GM21390 (cell line): ENCODE results near the gene PPP6R1.
A peak's percentile ranks its signal among the peaks of the same experiment; 100 is the strongest.

Source experiments
- ATAC-seq: cut with Tn5 transposase; IDR thresholded peaks from one replicate; pipeline ENCODE4 v1.9.1; 2021; ENCODE audit not compliant: unreplicated experiment

PPP6R1 gene

DNA sequence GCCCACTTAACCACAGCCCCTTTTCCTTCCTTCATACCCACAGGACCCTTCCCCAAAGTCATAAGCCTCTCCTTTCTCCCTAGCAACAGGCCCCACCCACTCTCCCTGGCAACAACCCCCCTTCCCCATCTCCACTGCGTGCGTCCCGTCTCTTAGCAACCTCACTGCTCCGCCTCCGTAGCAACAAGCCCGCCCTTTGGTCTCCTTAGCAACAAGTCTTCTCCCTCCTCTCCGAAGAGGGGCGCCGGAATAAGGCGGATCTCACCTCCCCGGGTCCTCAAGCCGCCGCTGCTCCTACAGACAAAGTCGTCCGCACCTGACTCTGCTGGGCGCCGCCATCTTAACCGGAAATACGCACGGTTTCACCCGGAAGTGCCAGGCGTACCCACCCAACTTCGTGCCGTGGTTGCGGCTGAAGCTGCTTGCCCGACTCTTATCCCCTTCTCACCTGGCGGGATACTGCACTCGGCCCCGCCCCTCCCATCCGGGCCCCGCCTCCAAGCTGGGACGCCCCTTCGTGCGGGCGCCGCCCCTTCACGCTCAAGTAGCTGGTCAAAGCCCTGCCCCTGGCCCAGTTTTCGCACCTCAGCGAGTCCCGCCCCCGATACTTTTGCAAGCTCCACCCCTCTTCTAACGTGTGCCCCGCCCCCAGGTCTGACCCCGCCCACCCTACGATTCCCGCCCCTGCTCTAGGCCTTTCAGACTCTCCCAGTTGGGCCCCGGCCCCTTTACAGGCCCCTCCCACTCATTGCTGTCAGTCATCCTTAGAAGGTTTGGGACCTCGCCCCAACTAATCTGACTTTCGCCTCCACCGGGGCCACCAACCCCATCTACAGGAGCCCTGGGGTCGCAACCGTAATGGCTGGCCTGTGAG lies 21.2 kb upstream of the PPP6R1 start, which contains the start of gene HSPBP1:
Gene HSPBP1, minus strand, starts transcription at position 341 of the 874 bp plus-strand sequence. CDS start 502 bp downstream, outside the sequence.
- peak; percentile 56 for ATAC-seq

DNA sequence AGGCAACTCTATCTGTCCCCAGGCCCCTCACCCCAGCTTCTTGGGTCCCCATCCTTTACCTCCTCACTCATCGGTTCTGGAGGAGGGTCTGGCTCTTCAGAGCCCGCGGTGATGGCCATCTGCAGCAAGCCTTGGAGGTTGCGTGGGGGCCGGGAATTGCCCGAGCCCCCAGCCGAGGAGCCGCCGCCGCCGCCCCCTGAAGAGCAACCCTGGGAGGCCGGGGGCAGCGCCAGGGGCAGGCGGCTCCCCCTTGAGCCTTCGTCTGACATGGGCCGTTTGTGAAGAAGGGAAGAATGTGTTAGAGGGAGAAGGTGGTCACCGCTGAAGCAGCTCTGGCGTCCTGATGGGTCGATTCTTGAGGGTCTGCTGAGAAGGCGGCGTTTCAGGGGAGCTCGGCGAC lies 20.5 kb upstream of the PPP6R1 start:
- ATAC-seq, result no peak

DNA sequence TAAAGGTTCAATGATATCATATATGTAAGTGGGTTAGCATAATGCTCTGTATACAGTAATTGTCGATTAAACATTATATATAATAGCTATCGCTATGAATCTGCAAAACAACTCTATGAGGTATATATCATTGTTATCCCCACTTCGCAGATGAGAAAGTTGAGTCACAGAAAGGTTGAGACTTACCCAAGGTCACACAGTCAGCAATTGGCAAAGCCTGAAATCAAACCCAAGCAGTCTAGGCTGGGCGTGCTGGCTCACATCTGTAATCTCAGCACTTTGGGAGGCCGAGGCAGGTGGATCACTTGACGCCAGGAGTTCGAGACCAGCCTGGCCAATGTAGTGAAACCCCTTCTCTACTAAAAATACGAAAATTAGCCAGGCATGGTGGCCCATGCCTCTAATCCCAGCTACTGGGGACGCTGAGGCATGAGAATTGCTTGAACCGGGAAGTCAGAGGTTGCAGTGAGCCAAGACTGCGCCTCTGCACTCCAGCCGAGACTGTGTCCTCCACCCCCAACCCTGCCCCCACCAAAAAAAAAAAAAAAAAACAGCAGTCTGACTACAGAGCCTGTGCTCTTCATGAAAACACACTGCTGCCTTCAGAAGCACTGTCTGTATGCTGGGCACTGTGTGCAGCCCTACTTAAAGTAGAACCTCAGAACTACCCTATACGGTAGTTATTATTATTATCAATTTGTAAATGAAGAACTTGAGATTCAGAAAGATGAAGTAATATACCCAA lies 19.7 kb upstream of the PPP6R1 start:
- no peak for ATAC-seq

DNA sequence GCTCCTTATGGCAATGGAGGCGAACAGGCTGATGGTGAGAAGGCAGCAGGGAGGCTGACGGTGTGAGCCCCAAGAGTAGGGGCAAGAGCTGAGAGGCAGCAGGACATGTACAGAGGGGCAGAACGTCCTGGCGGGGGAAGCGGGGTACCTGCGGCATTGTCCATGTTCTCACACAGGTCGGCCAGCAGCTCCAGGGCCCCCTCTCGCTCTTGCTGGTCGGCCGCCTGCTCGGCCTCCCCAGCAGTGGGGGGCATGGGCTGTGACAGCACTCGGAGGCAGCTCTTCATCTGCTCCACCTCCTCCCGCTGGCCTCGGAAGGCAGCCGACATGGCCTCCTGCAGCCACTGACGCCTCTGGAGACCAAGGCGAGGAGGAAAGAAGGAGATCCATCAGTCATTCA lies 18.7 kb upstream of the PPP6R1 start:
- no peak for ATAC-seq

DNA sequence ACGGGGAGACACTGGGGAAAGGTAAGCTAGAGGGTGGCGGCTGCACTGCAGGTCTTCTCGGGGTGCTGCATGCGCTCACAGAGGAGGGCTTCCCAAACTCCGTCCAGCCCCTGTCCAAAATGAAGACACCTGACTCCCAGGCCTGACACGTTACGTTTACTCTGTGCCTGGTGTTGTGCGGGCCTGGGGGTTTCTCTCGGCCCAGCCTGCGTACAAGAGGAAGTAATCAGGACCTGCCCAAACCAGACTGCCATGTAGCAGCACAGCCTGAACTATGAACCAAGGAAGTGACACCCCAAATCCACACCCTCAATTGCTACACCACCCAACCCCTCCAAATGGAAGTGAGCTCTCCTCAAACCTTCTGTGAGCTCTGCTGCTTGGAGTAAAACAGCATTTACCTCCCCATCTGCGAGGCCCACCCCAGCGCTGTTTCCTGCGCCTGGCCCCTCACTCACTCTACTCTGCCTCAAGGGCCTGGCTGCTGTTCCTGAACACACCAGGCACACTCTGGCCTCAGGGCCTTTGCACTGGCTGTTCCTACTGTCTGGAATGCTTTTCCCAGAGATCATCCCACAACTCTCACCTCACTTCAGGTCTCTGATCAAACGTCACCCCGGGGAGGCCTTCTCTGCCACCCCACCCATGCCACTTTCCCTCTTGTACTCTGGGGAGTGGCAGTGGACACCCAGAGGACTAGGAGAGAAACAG lies 18.1 kb upstream of the PPP6R1 start:
- peak; percentile 3 for ATAC-seq

DNA sequence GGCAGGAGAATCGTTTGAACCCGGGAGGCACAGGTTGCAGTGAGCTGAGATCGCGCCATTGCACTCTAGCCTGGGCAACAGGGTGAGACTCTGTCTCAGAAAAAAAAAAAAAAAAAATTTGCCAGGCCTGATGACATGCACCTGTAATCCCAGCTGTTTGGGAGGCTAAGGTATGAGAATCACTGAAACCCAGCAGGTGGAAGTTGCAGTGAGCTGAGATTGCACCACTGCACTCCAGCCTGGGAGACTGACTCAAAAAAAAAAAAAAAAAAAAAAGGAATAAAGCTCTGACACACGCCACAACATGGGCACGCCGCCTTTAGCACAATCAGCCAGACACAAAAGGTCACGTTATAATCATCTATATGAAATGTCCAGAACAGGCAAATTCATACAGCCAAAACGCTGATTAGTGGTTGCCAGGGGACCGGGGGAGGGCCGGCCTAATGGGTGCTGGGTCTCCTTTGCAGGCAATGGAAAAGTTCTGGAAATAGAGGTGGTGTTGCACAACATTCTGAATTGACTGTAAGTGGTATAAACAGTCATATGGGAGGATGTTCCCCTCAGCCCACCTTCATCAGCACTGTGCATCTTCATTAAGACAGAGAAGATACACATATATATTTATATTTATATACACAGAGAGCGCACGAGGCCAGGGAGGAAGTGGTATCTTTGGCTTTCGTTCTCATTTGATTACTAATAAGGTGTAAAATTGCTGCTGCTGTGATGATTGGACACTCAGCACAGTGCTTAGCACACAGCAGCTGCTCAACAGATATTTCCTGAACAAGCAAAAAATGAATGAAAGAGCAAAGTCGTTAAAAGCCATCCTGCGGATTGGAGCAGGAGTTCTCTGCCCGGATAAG lies 17.3 kb upstream of the PPP6R1 start:
- peak; percentile 58 for ATAC-seq

DNA sequence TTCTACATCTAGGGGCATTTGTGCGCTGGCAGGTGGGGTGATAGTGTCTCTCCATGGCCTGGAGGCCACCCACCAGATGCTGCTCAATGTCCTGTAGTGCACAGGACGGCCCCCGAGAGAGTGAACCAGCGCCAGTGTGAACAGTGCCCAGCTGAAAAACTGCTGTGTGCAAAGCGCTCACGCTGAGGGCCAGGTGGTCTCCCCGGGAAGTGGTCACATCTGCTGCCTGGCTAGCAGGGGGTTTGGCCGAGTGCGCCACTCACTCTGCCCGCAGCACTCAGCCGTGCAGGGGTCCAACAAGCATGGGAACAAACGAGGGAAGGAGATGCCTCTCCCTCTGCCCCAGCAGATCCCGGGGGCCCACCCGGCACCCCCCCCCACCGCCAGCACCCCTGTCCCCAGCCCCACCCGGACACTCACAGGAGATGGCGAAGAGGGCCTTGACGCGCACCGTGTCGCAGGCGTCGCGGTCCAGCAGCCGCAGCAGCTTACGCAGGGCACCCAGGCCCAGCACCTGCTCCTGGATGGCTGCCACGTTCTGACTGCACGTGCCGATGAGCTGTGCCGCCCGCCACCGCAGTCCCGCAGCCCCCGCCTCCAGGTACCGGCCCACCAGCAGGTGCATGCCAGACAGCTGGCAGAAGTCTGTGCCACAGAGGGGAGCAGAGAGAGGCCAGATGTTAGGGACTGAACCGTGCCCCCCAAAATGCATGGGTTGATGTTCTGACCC lies 15.3 kb upstream of the PPP6R1 start:
- no peak for ATAC-seq

DNA sequence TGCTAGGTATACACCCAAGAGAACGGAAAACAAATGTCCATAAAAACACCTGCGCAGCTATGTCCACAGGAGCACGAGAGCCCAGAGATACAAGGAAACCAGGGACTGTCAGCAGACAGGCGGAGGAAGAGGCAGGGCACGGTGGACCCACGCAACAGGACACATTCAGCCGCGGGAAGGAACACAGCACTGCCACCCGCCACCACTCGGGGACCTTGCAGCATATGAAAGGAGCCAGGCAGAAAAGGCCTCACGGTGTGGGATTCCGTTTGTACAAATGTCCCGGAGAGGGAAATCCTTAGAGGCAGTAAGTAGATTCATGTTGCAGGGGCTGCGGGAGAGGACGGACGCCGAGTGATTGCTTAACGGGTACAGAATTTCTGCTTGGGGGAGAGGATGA lies 13.3 kb upstream of the PPP6R1 start:
- ATAC-seq, result no peak

DNA sequence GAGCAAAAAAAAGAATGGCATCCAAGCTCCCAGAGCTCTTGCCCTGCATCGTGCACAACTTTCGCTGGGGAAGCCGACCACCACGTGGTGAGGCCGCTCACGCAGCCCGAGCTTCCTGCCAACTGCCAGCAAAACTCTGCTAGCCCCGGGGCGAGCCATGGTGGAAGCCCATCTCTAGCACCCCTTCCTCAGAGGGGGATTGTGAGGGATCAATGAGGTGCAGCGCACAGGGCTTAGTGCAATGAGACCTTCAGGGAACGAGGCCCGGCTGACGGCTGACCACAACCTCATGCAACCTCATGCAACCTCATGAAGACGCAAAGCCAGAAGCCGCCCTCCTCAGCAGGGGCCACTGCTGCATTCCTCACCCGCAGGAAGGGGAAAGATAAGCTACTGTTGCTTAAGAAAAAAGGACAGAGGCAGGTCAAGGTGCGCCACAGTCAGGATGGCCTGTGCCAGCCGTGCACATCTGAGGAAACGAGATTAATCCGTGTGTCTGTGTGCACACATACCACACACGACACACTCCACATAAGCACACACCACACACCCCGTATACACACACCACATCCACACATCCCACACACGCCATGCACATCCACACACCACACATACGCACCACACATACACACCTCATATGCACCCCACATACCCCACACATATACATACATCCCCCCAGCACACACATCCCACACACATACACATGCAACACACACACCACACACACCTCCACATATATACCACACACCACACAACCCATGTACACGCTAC lies 11.5 kb upstream of the PPP6R1 start:
- ATAC-seq, result no peak

DNA sequence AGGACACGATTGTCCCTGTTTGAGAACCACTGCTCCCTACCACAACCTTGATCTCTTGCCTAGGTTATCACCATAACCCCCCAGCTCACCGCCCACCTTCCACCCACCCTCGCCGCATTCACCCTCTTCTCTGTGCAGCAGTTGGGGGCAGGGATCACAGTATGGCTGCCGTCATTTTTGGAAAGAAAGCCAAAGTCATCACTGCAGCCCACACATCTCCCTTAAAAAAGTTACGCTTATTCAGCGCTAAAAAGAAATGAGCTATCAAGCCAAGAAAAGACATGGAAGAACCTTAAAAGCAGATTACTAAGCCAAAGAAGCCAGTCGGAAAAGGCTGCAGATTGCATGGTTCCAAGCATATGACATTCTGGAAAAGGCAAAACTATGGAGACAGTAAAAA lies 10.5 kb upstream of the PPP6R1 start:
- ATAC-seq, result no peak

DNA sequence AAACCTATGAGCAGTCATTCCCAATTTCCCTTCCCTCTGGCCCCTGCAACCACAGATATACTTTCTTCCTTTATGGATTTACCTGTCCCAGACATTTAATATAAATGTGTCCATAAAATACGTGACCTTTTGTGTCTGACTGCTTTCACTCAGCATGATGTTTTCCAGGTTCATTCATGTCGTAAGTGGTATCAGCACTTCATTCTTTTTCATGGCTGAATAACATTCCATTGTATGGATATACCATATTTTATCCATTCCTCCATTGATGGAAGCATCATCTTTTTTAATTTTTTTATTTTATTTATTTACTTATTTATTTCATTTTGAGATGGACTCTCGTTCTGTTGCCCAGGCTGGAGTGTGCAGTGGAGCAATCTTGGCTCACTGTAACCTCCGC lies 8.0 kb upstream of the PPP6R1 start:
- ATAC-seq, result no peak

DNA sequence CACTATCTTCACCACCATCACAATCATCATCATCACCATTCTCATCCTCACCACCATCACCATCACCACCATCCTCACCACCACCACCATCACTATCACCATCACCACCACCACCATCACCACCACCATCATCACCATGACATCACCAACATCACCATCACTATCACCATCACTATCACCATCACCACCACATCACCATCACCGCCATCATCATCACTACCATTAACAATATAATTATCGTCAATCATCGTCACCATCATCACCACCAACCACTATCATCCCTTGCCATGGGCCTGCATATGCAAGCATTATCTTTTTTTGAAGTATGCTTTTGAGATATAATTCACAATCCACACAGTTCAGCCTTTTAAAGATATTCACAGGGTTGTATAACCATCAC lies 7.6 kb upstream of the PPP6R1 start:
- no peak for ATAC-seq

DNA sequence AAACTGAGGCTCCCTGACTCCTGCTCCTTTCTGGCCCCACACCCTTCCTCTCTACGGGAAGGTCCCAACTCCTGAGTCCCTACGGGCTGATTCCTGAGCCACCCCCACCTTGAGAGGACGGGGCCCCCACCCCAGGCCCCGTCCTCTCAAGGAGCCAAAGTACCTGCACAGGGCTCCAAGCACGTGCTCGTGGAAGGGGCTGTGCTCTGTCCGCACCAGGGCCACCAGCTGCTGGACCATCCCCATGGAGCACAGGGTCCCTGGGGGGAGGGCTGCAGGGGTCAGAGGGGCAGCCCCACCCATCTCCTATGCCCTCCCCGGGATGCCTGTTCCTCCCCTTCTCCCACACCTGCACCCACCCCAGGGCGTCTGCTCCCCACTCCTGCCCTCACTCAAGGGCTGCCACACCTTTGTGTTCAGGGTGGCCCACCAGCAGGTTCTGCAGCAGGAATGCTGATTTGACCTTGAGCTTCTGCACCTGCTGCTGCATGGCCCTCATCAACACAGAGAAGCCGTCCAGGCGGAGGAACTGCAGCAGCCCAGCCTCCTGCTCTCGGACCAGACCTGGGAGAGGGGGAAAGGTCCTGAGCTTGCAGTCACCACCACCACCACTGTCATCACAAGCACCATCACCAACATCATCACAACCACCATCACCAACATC lies 7.0 kb upstream of the PPP6R1 start:
- no peak for ATAC-seq

DNA sequence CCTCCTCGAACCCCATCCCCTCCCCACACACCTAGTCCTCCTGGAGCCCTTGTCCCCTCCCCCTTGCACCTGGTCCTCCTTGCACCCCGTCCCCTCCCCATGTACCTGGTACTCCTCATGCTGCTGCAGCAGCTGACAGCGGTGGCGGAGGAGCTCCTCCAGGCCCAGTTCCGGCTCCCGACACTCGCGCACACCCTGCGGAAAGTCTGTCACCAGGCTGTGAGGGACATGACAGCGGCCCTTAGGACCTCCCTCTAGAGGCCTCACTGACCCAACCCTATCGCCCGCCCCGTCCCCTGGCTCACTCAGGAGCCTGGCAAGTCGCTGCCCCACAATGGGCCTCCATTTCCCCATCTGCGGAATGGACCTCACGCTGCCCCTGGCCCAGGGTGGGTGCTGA lies 6.4 kb upstream of the PPP6R1 start:
- no peak for ATAC-seq

DNA sequence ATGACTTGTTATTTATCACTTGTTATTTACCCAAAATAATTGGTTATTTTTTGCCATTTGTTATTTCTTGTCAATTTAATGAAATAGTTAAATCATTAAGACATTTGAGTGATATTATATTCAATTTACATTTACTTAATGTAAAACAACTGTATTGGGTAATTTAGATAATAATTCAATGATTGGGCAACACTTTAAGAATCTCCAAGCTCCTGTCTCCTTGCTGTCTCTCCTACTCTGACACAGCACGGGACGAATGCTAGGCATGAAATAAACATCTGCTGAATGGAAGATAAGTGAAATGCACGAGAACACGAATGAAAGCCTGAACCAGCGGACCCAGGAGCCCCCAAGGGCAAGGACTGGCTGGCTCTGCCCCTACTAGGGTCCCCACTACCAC lies 5.7 kb upstream of the PPP6R1 start:
- no peak for ATAC-seq

DNA sequence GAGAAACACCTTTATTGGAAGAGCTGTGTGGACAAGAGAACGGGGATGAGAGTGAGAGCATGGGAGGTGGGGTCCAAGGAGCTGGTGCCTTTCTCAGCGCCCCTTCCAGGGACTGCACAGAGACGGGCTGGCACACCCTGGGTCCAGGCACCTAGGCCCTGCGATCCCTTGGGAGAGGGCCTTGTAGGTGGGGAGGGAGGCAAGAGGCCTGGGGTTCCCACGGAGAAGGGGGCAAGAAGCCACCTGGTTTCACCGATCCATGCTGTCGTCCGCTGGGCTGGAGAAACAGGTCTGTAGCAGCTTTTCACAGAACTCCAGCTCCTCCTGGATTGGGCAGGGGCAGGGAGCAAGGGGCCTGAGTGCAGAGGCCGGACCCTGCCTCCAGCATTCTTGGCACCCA lies 3.5 kb upstream of the PPP6R1 start:
- no peak for ATAC-seq

DNA sequence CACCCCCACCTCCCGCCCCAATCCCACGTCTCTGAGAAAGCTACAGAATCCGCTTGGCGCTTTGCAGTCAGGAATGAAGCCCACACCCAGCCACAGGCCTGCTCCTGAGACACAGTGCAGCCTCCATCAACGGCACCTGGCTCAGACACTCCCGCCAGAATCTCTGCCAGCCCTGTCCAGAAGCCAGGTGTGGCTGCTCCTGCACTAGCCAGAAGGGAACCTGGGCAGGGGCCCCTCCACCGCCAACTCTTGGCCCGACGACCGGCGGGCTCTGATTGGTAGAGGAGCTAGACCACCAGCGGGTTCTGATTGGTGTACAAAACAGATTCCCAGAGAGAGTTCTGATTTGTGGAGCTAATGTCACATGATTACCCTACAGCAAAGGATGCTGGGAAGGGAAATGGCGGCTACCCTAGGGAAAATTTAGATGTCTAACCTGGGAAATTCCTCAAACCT lies 2.9 kb upstream of the PPP6R1 start:
- no peak for ATAC-seq

DNA sequence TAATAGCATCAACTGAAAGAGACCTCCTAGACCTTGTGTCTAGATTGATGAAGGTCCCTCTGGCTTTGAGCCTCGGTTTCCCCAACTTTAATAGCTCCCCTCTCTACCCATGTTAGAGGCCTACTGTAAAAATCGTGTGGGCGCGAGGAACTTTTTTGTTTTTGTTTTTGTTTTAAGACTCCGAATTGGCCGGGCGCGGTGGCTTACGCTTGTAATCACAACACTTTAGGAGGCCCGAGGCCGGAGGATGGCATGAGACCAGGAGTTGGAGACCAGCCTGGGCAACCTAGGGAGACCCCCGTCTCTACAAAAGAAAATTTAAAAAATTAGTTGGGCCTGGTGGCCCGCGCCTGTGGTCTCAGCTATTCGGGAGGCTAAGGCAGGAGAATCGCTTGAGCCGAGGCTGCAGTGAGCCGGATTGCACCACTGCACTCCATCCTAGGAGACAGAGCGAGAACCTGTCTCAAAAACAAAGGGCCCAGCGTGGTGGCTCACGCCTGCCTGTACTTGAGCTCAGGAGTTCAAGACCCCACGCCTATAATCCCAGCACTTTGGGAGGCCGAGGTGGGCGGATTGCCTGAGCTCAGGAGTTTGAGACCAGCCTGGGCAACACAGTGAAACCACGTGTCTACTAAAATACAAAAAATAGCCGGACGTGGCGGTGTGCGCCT lies 858 bp upstream of the PPP6R1 start:
- no peak for ATAC-seq
